GM23248 (cell line): ENCODE measurements around the gene FBN1.

ENCODE experiments used
- EZH2 ChIP-seq: fragments of 200-600 bp; sonication (generic); IDR thresholded peaks from 2 replicates; pipeline ENCODE4 v1.6.1; 2018; ENCODE audit warnings: antibody characterized with exemption, mild to moderate bottlenecking; ENCODE audit not compliant: insufficient read depth, poor library complexity, severe bottlenecking
- EZH2phosphoT487 ChIP-seq: fragments of 200-600 bp; sonication (generic); IDR thresholded peaks from 2 replicates; pipeline ENCODE4 v1.6.1; 2018; ENCODE audit warnings: antibody characterized with exemption, moderate library complexity, mild to moderate bottlenecking, low read depth; ENCODE audit not compliant: insufficient read depth

- no peak for TF ChIP-seq EZH2phosphoT487
- no peak for TF ChIP-seq EZH2
Measured at GRCh38 chr15:48544778-48545177, 100.7 kb downstream of the FBN1 start.
